Breast epithelium (tissue), 3 donors: Measurements from ENCODE around the gene MACROD2.

Source experiments
- CTCF ChIP-seq, 3 donors: fragments of 450-650 bp; IDR thresholded peaks; one replicate each; pipeline ENCODE4 v1.5.1; 2016 to 2017; ENCODE audit warnings: antibody characterized with exemption in 3 of 3, mild to moderate bottlenecking in 3 of 3, moderate library complexity in 3 of 3
- POLR2AphosphoS5 ChIP-seq, 3 donors: sonication (generic); formaldehyde crosslinking; IDR thresholded peaks; one replicate each; pipeline ENCODE4 v1.6.1; 2017; ENCODE audit warnings: antibody characterized with exemption in 3 of 3

GRCh38 chr20:15848995-15849610 is 1853.8 kb downstream of the MACROD2 start:
- TF ChIP-seq CTCF (IDR thresholded peaks at IDR 0.05), result no peak
- TF ChIP-seq POLR2AphosphoS5 (IDR thresholded peaks at IDR 0.05), result no peak
